ENCODE results near the gene SSNA1. TPM values are rescaled to one million over a fixed set of nuclear protein-coding genes. Genes with fewer than 3 reads are reported as not detected.

The SSNA1 gene
- total and polyA plus RNA-seq, 5 donors = 43.2 to 86.4 (median 50.1) TPM

- intact Hi-C loops (cut with DNase I) = no loop called here
- Histone ChIP-seq H3K4me1 (ENCODE audit: control insufficient read depth, insufficient read depth, low read length) (no peaks in the 10 kb centered on the region), H3K27ac (ENCODE audit: low read length) (no peak overlapping the region), H3K4me3 (ENCODE audit: low read length) (no peak overlapping the region), H3K9me3 (ENCODE audit: control insufficient read depth, low read length) (no peaks in the 10 kb centered on the region), H3K27me3 (ENCODE audit: control insufficient read depth, insufficient read depth) (no peaks in the 10 kb centered on the region)
- ATAC-seq (peak; percentile 52 to 79), DNase-seq (peak in 2 of 3 donors; percentile 41 to 67)
- WGBS = 4% methylated on average over 65 of the region's 65 CpGs
Measured at GRCh38 chr9:137156567-137157375, 31.7 kb upstream of the SSNA1 start.

DNA sequence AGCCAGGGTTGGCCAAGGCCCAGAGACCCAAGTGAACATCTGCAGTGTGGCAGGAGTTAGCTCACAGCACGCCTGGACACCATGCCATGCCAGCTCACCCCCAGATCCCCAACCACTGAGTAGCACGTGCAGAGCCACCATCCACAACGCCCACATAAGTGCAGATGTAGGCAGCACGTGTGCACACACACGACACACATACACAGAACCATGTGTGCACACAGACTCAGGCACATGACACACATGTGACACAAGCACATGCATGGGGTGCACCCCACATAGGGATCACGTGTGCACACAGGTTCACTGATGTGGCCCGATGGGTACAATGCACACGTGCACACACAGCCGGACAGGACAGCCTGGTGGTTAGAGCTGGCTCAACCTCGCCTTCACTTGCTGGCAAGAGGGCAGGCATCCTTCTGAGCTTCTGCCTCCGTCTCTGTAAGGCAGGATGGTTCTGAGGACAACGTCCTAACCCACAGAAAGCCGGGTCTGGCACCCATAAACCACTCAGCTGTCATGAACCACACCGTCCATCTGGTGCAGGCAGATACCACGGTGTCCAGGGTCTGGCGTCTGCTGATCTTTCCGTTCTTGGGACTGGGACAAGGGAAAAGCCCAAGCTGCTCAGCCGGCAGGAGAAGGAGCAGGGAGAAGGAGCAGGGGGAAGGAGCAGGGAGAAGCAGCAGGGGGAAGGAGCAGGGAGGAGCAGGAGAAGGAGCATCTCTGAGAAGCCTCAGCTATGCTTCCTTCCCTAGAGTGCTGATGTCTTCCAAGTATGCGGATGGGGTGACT, 30.7 kb upstream of the SSNA1 start:
- 63% methylated on average over 19 of the region's 19 CpGs for WGBS
- DNase-seq = peak in 1 of 3 donors; percentile 13
- intact Hi-C loops (cut with DNase I) = no loop called here

GRCh38 chr9:137158625-137159024, 29.9 kb upstream of the SSNA1 start:
- intact Hi-C loops (cut with DNase I) = no loop called here
- Histone ChIP-seq H3K4me1 (ENCODE audit: control insufficient read depth, insufficient read depth, low read length) (no peaks in the 10 kb centered on the region), H3K27ac (ENCODE audit: low read length) (no peak overlapping the region), H3K9me3 (ENCODE audit: control insufficient read depth, low read length) (no peaks in the 10 kb centered on the region), H3K27me3 (ENCODE audit: control insufficient read depth, insufficient read depth) (no peaks in the 10 kb centered on the region), H3K4me3 (ENCODE audit: low read length) (no peak overlapping the region)
- ATAC-seq (no peak), DNase-seq (no peak)
- WGBS = 46% methylated on average over 4 of the region's 4 CpGs

More for the DNA sequence above, 30.7 kb upstream of the SSNA1 start:
- no peak overlapping the region for H3K4me3 ChIP-seq (ENCODE audit: low read length)
- no peaks in the 10 kb centered on the region for H3K9me3 ChIP-seq (ENCODE audit: control insufficient read depth, low read length)
- H3K27ac ChIP-seq (ENCODE audit: low read length) = no peak overlapping the region
- H3K4me1 ChIP-seq (ENCODE audit: control insufficient read depth, insufficient read depth, low read length) = no peaks in the 10 kb centered on the region
- no peaks in the 10 kb centered on the region for H3K27me3 ChIP-seq (ENCODE audit: control insufficient read depth, insufficient read depth)
- ATAC-seq = no peak

GRCh38 chr9:137159105-137160053, 29.1 kb upstream of the SSNA1 start:
- intact Hi-C loops (cut with DNase I) = no loop called here
- no peaks in the 10 kb centered on the region for H3K4me1 ChIP-seq (ENCODE audit: control insufficient read depth, insufficient read depth, low read length)
- ATAC-seq = no peak
- no peaks in the 10 kb centered on the region for H3K9me3 ChIP-seq (ENCODE audit: control insufficient read depth, low read length)
- no peak overlapping the region for H3K27ac ChIP-seq (ENCODE audit: low read length)
- H3K4me3 ChIP-seq (ENCODE audit: low read length) = no peak overlapping the region
- peak in 1 of 3 donors; percentile 8 for DNase-seq
- no peaks in the 10 kb centered on the region for H3K27me3 ChIP-seq (ENCODE audit: control insufficient read depth, insufficient read depth)
- WGBS = 37% methylated on average over 14 of the region's 14 CpGs

DNA sequence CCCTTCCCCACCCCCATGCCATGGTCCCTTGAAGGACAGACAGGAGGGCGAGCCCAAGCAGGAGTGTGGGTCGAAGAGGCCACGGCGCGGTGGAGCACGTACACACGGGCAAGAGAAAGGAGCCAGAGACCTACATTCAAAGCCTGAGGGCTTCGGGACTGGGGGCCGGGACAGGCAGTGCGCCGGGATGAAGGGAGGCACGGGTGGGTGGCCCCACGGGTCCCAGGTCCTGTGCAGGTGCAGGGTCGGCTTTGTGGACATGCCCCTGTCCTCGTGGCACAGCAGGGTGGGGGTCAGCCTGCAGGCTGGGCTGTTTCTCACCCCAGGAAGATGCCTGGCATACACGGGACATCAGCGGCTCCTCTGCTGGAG, 28.4 kb upstream of the SSNA1 start:
- H3K4me3 ChIP-seq (ENCODE audit: low read length) = no peak overlapping the region
- H3K9me3 ChIP-seq (ENCODE audit: control insufficient read depth, low read length) = no peaks in the 10 kb centered on the region
- H3K27ac ChIP-seq (ENCODE audit: low read length) = no peak overlapping the region
- intact Hi-C loops (cut with DNase I) = no loop called here
- no peaks in the 10 kb centered on the region for H3K27me3 ChIP-seq (ENCODE audit: control insufficient read depth, insufficient read depth)
- DNase-seq (peak in 1 of 3 donors; percentile 7), ATAC-seq (no peak)
- WGBS = 63% methylated on average over 17 of the region's 17 CpGs
- no peaks in the 10 kb centered on the region for H3K4me1 ChIP-seq (ENCODE audit: control insufficient read depth, insufficient read depth, low read length)

DNA sequence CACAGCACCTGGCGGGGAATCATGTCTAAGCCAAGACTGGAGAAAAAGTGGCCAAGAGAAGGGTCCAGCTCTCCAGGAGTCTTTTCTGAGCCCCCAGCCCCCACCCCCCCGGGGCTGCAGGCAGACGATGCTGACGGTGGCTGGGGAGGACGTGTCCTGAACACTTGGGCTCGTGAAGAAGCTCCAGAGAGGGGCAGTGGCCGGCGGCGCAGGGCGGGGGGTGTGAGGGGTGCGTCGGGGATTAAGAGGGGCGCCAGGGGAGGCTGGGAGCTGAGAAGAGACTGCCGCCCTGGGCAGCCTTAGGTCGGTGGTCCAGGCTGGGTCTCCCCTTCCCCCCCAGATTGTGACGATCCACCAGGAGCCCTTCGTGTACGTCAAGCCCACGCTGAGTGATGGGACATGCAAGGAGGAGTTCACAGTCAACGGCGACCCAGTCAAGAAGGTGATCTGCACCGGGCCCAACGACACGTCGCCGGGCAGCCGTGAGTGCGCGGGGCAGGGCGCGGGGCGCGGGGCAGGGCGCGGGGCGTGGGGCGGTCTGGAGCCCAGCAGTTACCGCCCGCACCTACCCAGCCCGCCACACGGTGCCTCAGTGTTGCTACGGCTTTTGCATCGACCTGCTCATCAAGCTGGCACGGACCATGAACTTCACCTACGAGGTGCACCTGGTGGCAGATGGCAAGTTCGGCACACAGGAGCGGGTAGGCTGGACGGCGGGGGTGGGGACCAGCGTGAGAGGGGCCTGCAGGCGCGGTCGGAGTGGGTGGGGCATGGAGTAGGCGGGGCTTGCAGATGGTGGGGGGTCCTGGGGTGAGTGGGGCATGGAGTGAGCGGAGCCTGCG, 27.5 kb upstream of the SSNA1 start:
- H3K4me3 ChIP-seq (ENCODE audit: low read length) = no peak overlapping the region
- no peaks in the 10 kb centered on the region for H3K27me3 ChIP-seq (ENCODE audit: control insufficient read depth, insufficient read depth)
- H3K9me3 ChIP-seq (ENCODE audit: control insufficient read depth, low read length) = no peaks in the 10 kb centered on the region
- DNase-seq (peak in 1 of 3 donors; percentile 37), ATAC-seq (no peak)
- 29% methylated on average over 56 of the region's 56 CpGs for WGBS
- no peaks in the 10 kb centered on the region for H3K4me1 ChIP-seq (ENCODE audit: control insufficient read depth, insufficient read depth, low read length)
- intact Hi-C loops (cut with DNase I) = no loop called here
- H3K27ac ChIP-seq (ENCODE audit: low read length) = no peak overlapping the region

DNA sequence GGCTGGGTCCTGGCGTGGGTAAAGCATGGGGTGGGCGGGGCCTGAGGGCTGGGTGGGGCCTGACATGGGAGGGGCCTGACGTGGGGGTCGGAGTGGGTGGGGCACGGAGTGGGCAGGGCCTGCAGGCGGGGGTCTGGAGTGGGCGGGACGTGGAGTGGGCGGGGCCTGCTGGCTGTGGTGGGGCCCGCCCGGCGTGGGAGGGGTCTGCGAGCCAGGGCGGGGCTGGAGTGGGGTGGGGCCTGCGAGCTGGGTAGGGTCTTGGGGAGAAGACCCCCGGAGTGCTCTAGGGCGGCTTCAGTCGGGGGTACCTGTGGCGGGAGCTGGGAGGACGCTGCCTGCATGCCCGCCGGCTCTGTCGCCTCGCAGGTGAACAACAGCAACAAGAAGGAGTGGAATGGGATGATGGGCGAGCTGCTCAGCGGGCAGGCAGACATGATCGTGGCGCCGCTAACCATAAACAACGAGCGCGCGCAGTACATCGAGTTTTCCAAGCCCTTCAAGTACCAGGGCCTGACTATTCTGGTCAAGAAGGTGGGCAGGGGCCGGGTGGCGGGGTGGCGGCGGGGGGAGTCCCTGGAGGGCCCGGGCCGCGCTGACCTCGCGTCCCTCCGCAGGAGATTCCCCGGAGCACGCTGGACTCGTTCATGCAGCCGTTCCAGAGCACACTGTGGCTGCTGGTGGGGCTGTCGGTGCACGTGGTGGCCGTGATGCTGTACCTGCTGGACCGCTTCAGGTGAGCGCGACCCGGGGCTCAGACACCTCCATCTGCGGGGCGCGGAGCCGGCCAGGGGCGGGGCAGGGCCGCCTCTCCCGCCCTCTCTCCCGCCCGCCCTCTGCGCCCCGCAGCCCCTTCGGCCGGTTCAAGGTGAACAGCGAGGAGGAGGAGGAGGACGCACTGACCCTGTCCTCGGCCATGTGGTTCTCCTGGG, 26.7 kb upstream of the SSNA1 start:
- DNase-seq = peak in 1 of 3 donors; percentile 41
- no peaks in the 10 kb centered on the region for H3K27me3 ChIP-seq (ENCODE audit: control insufficient read depth, insufficient read depth)
- H3K9me3 ChIP-seq (ENCODE audit: control insufficient read depth, low read length) = no peaks in the 10 kb centered on the region
- H3K4me1 ChIP-seq (ENCODE audit: control insufficient read depth, insufficient read depth, low read length) = no peaks in the 10 kb centered on the region
- 7% methylated on average over 70 of the region's 71 CpGs for WGBS
- ATAC-seq = no peak
- H3K27ac ChIP-seq (ENCODE audit: low read length) = no peak overlapping the region
- intact Hi-C loops (cut with DNase I) = no loop called here
- H3K4me3 ChIP-seq (ENCODE audit: low read length) = no peak overlapping the region

GRCh38 chr9:137162505-137163364, 25.7 kb upstream of the SSNA1 start:
- H3K27ac ChIP-seq (ENCODE audit: low read length) = no peak overlapping the region
- WGBS = 7% methylated on average over 74 of the region's 74 CpGs
- no peaks in the 10 kb centered on the region for H3K27me3 ChIP-seq (ENCODE audit: control insufficient read depth, insufficient read depth)
- no peaks in the 10 kb centered on the region for H3K9me3 ChIP-seq (ENCODE audit: control insufficient read depth, low read length)
- DNase-seq (peak in 1 of 3 donors; percentile 65), ATAC-seq (peak in 1 of 2 donors; percentile 7)
- intact Hi-C loops (cut with DNase I) = no loop called here
- no peak overlapping the region for H3K4me3 ChIP-seq (ENCODE audit: low read length)
- no peaks in the 10 kb centered on the region for H3K4me1 ChIP-seq (ENCODE audit: control insufficient read depth, insufficient read depth, low read length)

DNA sequence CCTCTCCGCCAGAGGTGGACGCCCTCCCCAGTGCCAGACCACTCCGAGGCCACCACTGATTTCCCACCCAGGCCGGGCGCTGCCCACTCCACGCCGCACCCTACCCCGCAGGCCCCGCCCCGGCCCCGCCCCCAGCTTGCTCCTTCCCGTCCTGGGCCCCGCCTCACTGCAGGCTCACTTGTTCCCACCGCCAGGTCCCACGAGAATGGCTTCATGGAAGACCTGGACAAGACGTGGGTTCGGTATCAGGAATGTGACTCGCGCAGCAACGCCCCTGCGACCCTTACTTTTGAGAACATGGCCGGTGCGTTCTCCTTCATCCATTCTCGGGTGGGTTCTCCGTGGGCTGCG, 25.1 kb upstream of the SSNA1 start:
- H3K9me3 ChIP-seq (ENCODE audit: control insufficient read depth, low read length) = no peaks in the 10 kb centered on the region
- ATAC-seq (peak in 1 of 2 donors; percentile 3), DNase-seq (no peak)
- intact Hi-C loops (cut with DNase I) = no loop called here
- no peak overlapping the region for H3K27ac ChIP-seq (ENCODE audit: low read length)
- H3K4me1 ChIP-seq (ENCODE audit: control insufficient read depth, insufficient read depth, low read length) = peaks cover 2% of the 10 kb centered on the region
- WGBS = 26% methylated on average over 26 of the region's 26 CpGs
- no peak overlapping the region for H3K4me3 ChIP-seq (ENCODE audit: low read length)
- H3K27me3 ChIP-seq (ENCODE audit: control insufficient read depth, insufficient read depth) = no peaks in the 10 kb centered on the region
